Measurements from ENCODE around the gene MRPL1.
A peak's percentile ranks its signal among the peaks of the same experiment; 100 is the strongest.

The MRPL1 gene

GRCh38 chr4:77989968-77990367, 127.3 kb downstream of the MRPL1 start:
- DNase-seq = no peak

- DNase-seq = no peak
Measured at GRCh38 chr4:77990456-77990855, 127.8 kb downstream of the MRPL1 start.

- no peak for DNase-seq
Measured at GRCh38 chr4:77990904-77991358, 128.3 kb downstream of the MRPL1 start.

GRCh38 chr4:77992581-77992980, 130.0 kb downstream of the MRPL1 start:
- no peak for DNase-seq

- DNase-seq = peak in 1 of 2 donors; percentile 5
Measured at GRCh38 chr4:77994194-77994721, 131.6 kb downstream of the MRPL1 start.

- no peak for DNase-seq
Measured at GRCh38 chr4:77996076-77996475, 133.4 kb downstream of the MRPL1 start.

GRCh38 chr4:78001531-78001930, 138.9 kb downstream of the MRPL1 start:
- peak in 1 of 2 donors; percentile 53 for DNase-seq

GRCh38 chr4:78002260-78002659, 139.6 kb downstream of the MRPL1 start:
- DNase-seq = no peak
